Tibial nerve (tissue), 4 donors: Measurements from ENCODE around the gene CEP295NL.

Source experiments
- EP300 ChIP-seq, 2 donors: sonication (generic); formaldehyde crosslinking; IDR thresholded peaks; one replicate each; pipeline ENCODE4 v1.6.1; 2017; ENCODE audit warnings: antibody characterized with exemption in 2 of 2, mild to moderate bottlenecking in 1 of 2
- POLR2A ChIP-seq, 2 donors: fragments of 450-650 bp; IDR thresholded peaks; one replicate each; pipeline ENCODE4 v1.6.1; 2017; ENCODE audit warnings: antibody characterized with exemption in 2 of 2, mild to moderate bottlenecking in 2 of 2, moderate library complexity in 2 of 2
- TF ChIP-seq, protein P1 (sequence below), 5 experiments: fragments of 200-600 bp in 3 of 5; fragments of 450-650 bp in 2 of 5; sonication (generic) in 3 of 5; IDR thresholded peaks; one replicate each; pipeline ENCODE4 v1.5.1; 2016 to 2019; ENCODE audit warnings: antibody characterized with exemption in 5 of 5, mild to moderate bottlenecking in 3 of 5, moderate library complexity in 2 of 5

DNA sequence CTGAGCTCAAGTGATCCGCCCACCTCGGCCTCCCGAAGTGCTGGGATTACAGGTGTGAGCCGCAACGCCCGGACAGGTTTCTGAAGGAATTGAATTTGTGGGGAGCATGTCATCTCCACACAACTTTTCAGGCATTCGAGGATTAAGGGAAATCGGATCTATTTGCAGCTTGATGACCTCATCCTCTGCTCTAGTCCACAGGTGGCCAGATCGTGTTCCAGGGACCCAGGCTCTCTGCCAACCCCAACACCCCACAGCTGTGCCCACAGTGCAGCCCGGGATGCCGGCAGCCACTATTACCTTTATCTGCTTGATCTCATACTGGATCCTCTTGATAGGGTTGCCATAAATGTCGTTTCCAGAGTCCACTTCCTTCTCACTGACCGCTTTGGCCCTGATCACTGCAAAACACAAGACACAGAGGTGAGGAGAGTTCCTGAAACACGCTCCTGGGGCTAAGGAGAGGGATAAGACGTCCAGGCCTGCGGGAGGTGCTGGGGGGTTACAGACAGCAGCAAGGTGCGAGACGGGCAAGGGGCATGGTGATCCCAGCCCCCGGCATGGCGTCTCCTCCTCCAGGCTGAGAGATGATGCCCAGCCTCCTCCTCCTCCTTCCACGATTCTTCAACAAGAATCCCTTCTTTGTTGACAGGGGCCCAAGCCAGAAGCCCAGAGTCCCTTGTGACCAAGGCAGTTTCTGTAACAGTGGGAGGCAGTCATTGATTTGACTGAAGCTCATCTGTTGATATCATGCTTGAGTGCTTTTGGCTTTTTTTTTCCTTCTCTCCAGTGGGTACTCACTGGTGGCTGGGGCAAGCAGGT lies 29.3 kb downstream of the CEP295NL start:
- TF ChIP-seq, protein P1, sequence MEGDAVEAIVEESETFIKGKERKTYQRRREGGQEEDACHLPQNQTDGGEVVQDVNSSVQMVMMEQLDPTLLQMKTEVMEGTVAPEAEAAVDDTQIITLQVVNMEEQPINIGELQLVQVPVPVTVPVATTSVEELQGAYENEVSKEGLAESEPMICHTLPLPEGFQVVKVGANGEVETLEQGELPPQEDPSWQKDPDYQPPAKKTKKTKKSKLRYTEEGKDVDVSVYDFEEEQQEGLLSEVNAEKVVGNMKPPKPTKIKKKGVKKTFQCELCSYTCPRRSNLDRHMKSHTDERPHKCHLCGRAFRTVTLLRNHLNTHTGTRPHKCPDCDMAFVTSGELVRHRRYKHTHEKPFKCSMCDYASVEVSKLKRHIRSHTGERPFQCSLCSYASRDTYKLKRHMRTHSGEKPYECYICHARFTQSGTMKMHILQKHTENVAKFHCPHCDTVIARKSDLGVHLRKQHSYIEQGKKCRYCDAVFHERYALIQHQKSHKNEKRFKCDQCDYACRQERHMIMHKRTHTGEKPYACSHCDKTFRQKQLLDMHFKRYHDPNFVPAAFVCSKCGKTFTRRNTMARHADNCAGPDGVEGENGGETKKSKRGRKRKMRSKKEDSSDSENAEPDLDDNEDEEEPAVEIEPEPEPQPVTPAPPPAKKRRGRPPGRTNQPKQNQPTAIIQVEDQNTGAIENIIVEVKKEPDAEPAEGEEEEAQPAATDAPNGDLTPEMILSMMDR (IDR thresholded peaks at IDR 0.05): no peak
- TF ChIP-seq POLR2A (IDR thresholded peaks at IDR 0.05): peak in 1 of 2 donors; percentile 33
- peak; percentile 28 to 74 for TF ChIP-seq EP300 (IDR thresholded peaks at IDR 0.05)
